ENCODE measurements around the gene MARCHF4. TPM values are rescaled to one million over a fixed set of nuclear protein-coding genes. Genes with fewer than 3 reads are reported as not detected.

MARCHF4 gene
- total RNA-seq, 1 donor from 2014 or later: 6.1 TPM

GRCh38 chr2:216408426-216409290, 36.4 kb upstream of the MARCHF4 start:
- TF ChIP-seq CTCF (IDR thresholded peaks at IDR 0.05): no peak
- Mint-ChIP-seq H3K27ac (ENCODE audit: unreplicated experiment) (no peak overlapping the region), H3K9me3 (ENCODE audit: low read depth) (no peaks in the 10 kb centered on the region), H3K4me3 (ENCODE audit: unreplicated experiment) (no peak overlapping the region), H3K4me1 (ENCODE audit: low read depth) (peaks cover 13% of the 10 kb centered on the region), H3K36me3 (ENCODE audit: low read depth) (peaks cover 1% of the 10 kb centered on the region), H3K27me3 (ENCODE audit: low read depth) (no peaks in the 10 kb centered on the region)
- DNase-seq (ENCODE audit: low spot score): no peak

DNA sequence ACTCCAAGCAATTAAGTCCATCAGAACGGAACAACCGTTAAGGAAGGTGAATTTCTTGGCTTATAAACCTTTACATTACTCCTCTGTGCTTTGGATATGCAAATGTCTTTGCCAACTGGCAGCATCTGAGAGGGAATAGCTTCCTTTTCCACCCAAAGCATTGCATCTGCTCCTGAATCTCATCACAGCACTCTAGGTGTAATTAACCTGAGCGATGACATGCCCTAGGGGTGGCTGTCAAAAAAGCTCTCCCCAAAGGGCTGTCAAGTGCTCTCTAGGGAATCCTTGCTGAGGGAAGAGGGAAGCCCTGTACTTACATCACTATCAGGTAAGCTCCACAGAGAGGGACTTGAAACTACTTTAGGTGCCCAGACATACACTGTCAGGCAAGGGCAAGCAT, 34.5 kb upstream of the MARCHF4 start:
- Mint-ChIP-seq H3K27ac (ENCODE audit: unreplicated experiment) (no peak overlapping the region), H3K4me1 (ENCODE audit: low read depth) (peaks cover 4% of the 10 kb centered on the region), H3K9me3 (ENCODE audit: low read depth) (no peaks in the 10 kb centered on the region), H3K27me3 (ENCODE audit: low read depth) (no peaks in the 10 kb centered on the region), H3K4me3 (ENCODE audit: unreplicated experiment) (no peak overlapping the region), H3K36me3 (ENCODE audit: low read depth) (no peaks in the 10 kb centered on the region)
- no peak for TF ChIP-seq CTCF (IDR thresholded peaks at IDR 0.05)
- no peak for DNase-seq (ENCODE audit: low spot score)

DNA sequence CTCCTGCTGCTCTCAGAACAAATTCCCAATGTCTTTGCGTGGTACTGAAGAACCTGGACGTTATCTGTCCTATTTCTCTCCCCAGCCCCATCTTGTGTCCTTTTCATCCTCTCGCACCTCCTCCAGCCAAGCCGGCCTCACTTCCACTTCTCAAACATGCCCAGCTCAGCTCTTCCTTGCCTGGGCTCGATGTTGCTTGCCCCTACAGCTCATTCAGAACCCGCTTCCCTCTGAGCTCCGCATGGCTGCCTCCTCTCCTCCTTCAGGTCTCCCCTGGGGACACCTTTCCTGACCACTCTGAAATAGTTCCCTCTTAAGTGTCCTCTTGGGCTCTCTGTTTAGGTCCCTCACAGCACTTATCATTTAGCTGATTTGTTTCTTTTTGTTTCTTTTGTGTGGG, 33.3 kb upstream of the MARCHF4 start:
- no peak for TF ChIP-seq CTCF (IDR thresholded peaks at IDR 0.05)
- no peaks in the 10 kb centered on the region for H3K36me3 Mint-ChIP-seq (ENCODE audit: low read depth)
- H3K4me3 Mint-ChIP-seq (ENCODE audit: unreplicated experiment): no peak overlapping the region
- no peaks in the 10 kb centered on the region for H3K9me3 Mint-ChIP-seq (ENCODE audit: low read depth)
- no peak overlapping the region for H3K27ac Mint-ChIP-seq (ENCODE audit: unreplicated experiment)
- no peaks in the 10 kb centered on the region for H3K27me3 Mint-ChIP-seq (ENCODE audit: low read depth)
- no peak for DNase-seq (ENCODE audit: low spot score)
- no peaks in the 10 kb centered on the region for H3K4me1 Mint-ChIP-seq (ENCODE audit: low read depth)

DNA sequence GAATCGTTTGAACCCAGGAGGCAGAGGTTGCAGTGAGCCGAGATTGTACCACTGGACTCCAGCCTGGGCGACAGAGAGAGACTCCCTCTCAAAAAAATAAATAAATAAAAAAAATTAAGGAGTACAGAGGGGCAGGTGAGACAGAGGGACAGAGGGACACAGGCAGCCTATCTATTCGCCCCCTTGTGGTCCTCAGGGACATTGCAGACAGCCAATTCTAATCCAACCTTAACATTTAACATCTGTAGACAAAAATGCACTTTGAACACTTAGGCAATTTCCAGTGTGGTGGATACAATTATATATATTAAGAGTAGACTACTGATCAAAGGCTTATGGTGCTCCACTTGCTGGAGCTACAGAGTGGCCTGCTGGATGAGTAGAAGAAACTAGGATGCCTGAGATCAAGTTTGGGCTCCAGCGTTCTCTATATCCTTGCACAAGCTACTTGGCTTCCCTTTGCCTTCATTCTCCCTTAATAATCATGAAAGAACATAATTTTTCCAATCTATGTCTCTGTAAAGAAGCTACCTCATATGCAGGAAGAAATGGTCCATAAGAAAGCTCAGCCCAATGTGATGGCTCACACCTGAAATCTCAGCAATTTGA, 31.8 kb upstream of the MARCHF4 start:
- no peaks in the 10 kb centered on the region for H3K4me1 Mint-ChIP-seq (ENCODE audit: low read depth)
- no peaks in the 10 kb centered on the region for H3K36me3 Mint-ChIP-seq (ENCODE audit: low read depth)
- peak; percentile 84 for TF ChIP-seq CTCF (IDR thresholded peaks at IDR 0.05)
- no peak overlapping the region for H3K27ac Mint-ChIP-seq (ENCODE audit: unreplicated experiment)
- no peak overlapping the region for H3K4me3 Mint-ChIP-seq (ENCODE audit: unreplicated experiment)
- H3K27me3 Mint-ChIP-seq (ENCODE audit: low read depth): no peaks in the 10 kb centered on the region
- no peaks in the 10 kb centered on the region for H3K9me3 Mint-ChIP-seq (ENCODE audit: low read depth)
- DNase-seq (ENCODE audit: low spot score): no peak

GRCh38 chr2:216402751-216403150, 30.5 kb upstream of the MARCHF4 start:
- Mint-ChIP-seq H3K27ac (ENCODE audit: unreplicated experiment) (no peak overlapping the region), H3K4me1 (ENCODE audit: low read depth) (no peaks in the 10 kb centered on the region), H3K9me3 (ENCODE audit: low read depth) (no peaks in the 10 kb centered on the region), H3K4me3 (ENCODE audit: unreplicated experiment) (no peak overlapping the region), H3K36me3 (ENCODE audit: low read depth) (no peaks in the 10 kb centered on the region), H3K27me3 (ENCODE audit: low read depth) (no peaks in the 10 kb centered on the region)
- DNase-seq (ENCODE audit: low spot score): no peak
- no peak for TF ChIP-seq CTCF (IDR thresholded peaks at IDR 0.05)

Measured in chondrocyte (in vitro differentiated cells).